A549 treated with Hydrocortisone at 1 μM for 4 hours (cell line): Measurements from ENCODE around the gene OR2A42. TPM values are rescaled to one million over a fixed set of nuclear protein-coding genes. Genes with fewer than 3 reads are reported as not detected.

Experiments used
- total RNA-seq: library from RNA; stranded (reverse); fragments of 200-300 nt; extraction: Qiagen RNA extraction; gene quantifications from 5 replicates; pipeline ENCODE4 v1.2.3, GENCODE V29; 2022

The OR2A42 gene, protein sequence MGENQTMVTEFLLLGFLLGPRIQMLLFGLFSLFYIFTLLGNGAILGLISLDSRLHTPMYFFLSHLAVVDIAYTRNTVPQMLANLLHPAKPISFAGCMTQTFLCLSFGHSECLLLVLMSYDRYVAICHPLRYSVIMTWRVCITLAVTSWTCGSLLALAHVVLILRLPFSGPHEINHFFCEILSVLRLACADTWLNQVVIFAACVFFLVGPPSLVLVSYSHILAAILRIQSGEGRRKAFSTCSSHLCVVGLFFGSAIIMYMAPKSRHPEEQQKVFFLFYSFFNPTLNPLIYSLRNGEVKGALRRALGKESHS
- not detected in 5 replicates for total RNA-seq

GRCh38 chr7:144239365-144239764 lies at the start of gene OR2A42:
Gene OR2A42, minus strand, starts transcription at chr7:144239605. Its CDS starts 6,762 bp downstream, at chr7:144232843.

GRCh38 chr7:144269188-144269587 lies 29.8 kb upstream of the OR2A42 start, which contains the start of gene CTAGE8:
Gene CTAGE8, minus strand, starts transcription at chr7:144269288. Its CDS starts 38 bp downstream, at chr7:144269250.

DNA sequence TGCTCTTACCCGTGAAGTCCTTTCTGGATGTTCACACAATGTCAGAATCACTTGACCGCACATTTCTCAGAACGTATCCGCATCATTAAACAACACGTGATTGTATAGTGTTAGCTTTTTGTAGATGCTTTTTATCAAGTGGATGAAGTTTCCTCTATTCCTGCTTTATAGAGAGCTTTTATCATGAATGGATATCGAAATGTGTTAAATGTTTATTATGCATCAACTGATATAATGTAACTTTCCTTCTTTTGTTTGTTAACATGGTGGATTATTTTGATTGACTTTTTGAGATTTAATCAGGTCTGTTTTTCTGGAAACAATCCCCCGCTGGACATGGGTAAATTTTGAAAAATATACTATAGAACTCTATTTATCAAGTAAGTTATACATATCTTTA lies 25.3 kb upstream of the OR2A42 start, which contains the start of gene OR2A7:
OR2A7 (minus strand) TSS at position 101 of the 400 bp plus-strand sequence. CDS start 5,164 bp downstream, outside the sequence.

DNA sequence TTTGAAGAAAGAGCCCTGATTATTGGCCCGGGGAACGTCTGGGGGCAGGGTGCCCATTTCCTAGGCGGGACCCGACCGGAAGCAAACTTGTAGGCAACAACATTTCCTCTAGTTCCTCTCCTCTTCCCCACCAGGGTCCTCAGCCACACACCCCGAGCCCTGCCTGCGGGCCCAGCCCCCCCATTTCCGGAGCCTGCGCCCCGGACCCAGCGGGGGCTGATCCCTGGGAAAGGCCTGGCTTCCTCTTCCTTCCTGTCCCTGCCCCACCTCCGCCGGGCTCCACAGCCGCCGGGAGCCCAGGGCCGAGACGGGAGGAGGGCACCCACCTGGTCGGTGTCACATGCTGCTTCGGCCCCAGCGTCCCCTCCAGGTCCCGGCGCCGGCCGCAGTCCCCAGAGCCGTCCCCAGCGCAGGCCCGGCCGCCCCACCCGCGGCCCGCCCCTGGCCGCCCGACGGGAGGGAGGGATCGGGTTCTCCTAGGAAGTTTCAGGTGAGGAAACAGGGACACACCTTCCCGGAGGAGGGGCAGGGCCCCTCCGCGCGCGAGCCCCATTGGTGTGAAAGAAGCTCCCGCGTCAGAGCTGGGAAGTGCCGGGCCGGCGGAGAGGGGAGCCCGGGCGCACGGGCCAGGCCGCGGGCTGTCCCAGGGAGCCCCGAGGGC lies 44.1 kb downstream of the OR2A42 start, which contains the start of gene ARHGEF35:
ARHGEF35 (minus strand) TSS at position 622 of the 661 bp plus-strand sequence. CDS start 7,450 bp downstream, outside the sequence.

GRCh38 chr7:144183166-144183565 lies 56.2 kb downstream of the OR2A42 start, which contains the start of gene CTAGE4:
Gene CTAGE4, plus strand, starts transcription at chr7:144183466. Its CDS starts 38 bp downstream, at chr7:144183504.

Other genes starting within 250 kb of the OR2A42 start
- not detected in 5 replicates for gene OR6B1, start 239.3 kb downstream of the OR2A42 start, total RNA-seq
- gene OR2A5, start 190.7 kb downstream of the OR2A42 start, total RNA-seq: not detected in 5 replicates
- not detected in 5 replicates for gene OR2A25, start 169.8 kb downstream of the OR2A42 start, total RNA-seq
- gene OR2A12, start 153.3 kb downstream of the OR2A42 start, total RNA-seq: not detected in 5 replicates
- not detected in 5 replicates for gene OR2A2, start 130.0 kb downstream of the OR2A42 start, total RNA-seq
- gene OR2A14, start 116.4 kb downstream of the OR2A42 start, total RNA-seq: not detected in 5 replicates
- gene CTAGE4, start 56.1 kb downstream of the OR2A42 start, total RNA-seq: 0.03 TPM in 1 of 5 replicates, not detected in the others
- gene ARHGEF35, start 43.8 kb downstream of the OR2A42 start, total RNA-seq: 0.37 to 0.68 TPM (median 0.39 TPM) in 5 replicates
- gene OR2A7, start 25.2 kb upstream of the OR2A42 start, total RNA-seq: not detected in 5 replicates
- gene CTAGE8, start 29.7 kb upstream of the OR2A42 start, total RNA-seq: not detected in 5 replicates
- gene OR2A1, start 72.8 kb upstream of the OR2A42 start, total RNA-seq: not detected in 5 replicates
- gene ARHGEF5, start 115.8 kb upstream of the OR2A42 start, total RNA-seq: 2.5 to 2.9 TPM (median 2.7 TPM) in 5 replicates
- gene NOBOX, start 164.1 kb upstream of the OR2A42 start, total RNA-seq: not detected in 5 replicates